HL-60/S4 treated with phorbol 12-myristate 13-acetate at 8.2 ng/mL for 4 days and 3 days (cell line): ENCODE measurements around the gene DCP2.

Experiments
- in situ Hi-C: fragments of 300-500 bp; cut with MboI; formaldehyde crosslinking; loops from 2 replicates; pipeline ENCODE4 v1.15.0; 2022; ENCODE audit warnings: low sequenced_read_pairs

DCP2 gene

GRCh38 chr5:113017881-113018635 lies 41.5 kb downstream of the DCP2 start:
- in situ Hi-C loops, result no loop called here

- in situ Hi-C loops, result no loop called here
Measured at GRCh38 chr5:113020461-113021273, 44.1 kb downstream of the DCP2 start.

GRCh38 chr5:113022661-113023060 lies 46.1 kb downstream of the DCP2 start:
- in situ Hi-C loops, result no loop called here

- in situ Hi-C loops, result no loop called here
Measured at GRCh38 chr5:113024076-113024697, 47.6 kb downstream of the DCP2 start.

- in situ Hi-C loops, result no loop called here
Measured at GRCh38 chr5:113025596-113025995, 49.0 kb downstream of the DCP2 start.

- in situ Hi-C loops, result no loop called here
Measured at GRCh38 chr5:113026211-113026610, 49.6 kb downstream of the DCP2 start.

GRCh38 chr5:113027015-113027414 lies 50.4 kb downstream of the DCP2 start:
- in situ Hi-C loops, result no loop called here

GRCh38 chr5:113027431-113027830 lies 50.8 kb downstream of the DCP2 start:
- in situ Hi-C loops, result no loop called here

- in situ Hi-C loops, result no loop called here
Measured at GRCh38 chr5:113029614-113030013, 53.0 kb downstream of the DCP2 start.

- in situ Hi-C loops, result no loop called here
Measured at GRCh38 chr5:113031104-113031503, 54.5 kb downstream of the DCP2 start.

GRCh38 chr5:113031557-113031956 lies 55.0 kb downstream of the DCP2 start:
- in situ Hi-C loops, result no loop called here

- in situ Hi-C loops, result no loop called here
Measured at GRCh38 chr5:113034182-113034773, 57.7 kb downstream of the DCP2 start.

GRCh38 chr5:113035096-113035495 lies 58.5 kb downstream of the DCP2 start:
- in situ Hi-C loops, result no loop called here

GRCh38 chr5:113036321-113036720 lies 59.7 kb downstream of the DCP2 start:
- in situ Hi-C loops, result no loop called here

GRCh38 chr5:113036826-113037225 lies 60.2 kb downstream of the DCP2 start:
- in situ Hi-C loops, result no loop called here

- in situ Hi-C loops, result no loop called here
Measured at GRCh38 chr5:113038136-113038535, 61.5 kb downstream of the DCP2 start.

GRCh38 chr5:113038714-113039113 lies 62.1 kb downstream of the DCP2 start:
- in situ Hi-C loops, result no loop called here

GRCh38 chr5:113039229-113039933 lies 62.8 kb downstream of the DCP2 start:
- in situ Hi-C loops, result no loop called here

- in situ Hi-C loops, result no loop called here
Measured at GRCh38 chr5:113039934-113040285, 63.3 kb downstream of the DCP2 start.

- in situ Hi-C loops, result no loop called here
Measured at GRCh38 chr5:113040672-113041260, 64.2 kb downstream of the DCP2 start.
